ENCODE results near the gene PRKAG2. TPM values are rescaled to one million over a fixed set of nuclear protein-coding genes. Genes with fewer than 3 reads are reported as not detected.

PRKAG2 gene
- polyA plus RNA-seq, 1 of the 3 experiments (the other 2 are of a cell fraction) = 51.6 TPM

DNA sequence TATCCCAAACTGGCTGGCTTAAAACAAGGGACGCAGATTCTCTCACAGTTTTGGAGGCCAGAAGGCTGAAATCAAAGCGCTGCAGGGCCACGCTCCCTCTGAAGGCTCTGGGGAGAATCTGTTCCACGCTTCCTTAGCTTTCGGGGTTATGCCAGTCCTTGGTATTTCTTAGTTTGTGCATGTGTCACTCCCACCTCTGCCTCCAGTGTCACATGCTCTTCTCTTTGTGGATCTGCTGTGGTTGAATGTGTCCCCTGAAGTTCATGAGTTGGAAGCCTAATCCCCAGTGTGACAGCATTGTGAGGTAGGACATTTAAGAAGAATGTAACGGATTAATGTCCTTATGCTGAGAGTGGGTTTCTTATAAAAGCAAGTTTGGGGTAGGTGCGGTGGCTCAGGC, 327.8 kb downstream of the PRKAG2 start:
- H3K79me2 ChIP-seq (ENCODE audit: insufficient read depth) = no peaks in the 10 kb centered on the region
- ChIA-PET CTCF (no interaction called here), POLR2A (no interaction called here)
- H3K4me2 ChIP-seq = no peak overlapping the region
- H4K20me1 ChIP-seq (ENCODE audit: insufficient read depth) = no peaks in the 10 kb centered on the region
- H3K27ac ChIP-seq (ENCODE audit: low read depth in 2 of 2, low read length in 1 of 2) = no peak overlapping the region
- H3K9ac ChIP-seq = no peak overlapping the region
- no peaks in the 10 kb centered on the region for H3K36me3 ChIP-seq (replicated peaks in 1 of 2; ENCODE audit: control insufficient read depth in 1 of 2, insufficient read depth in 2 of 2, low read length in 1 of 2)
- peaks cover 0 to 2% of the 10 kb centered on the region in 2 experiments; a peak in 2 of 4 replicates for H3K4me1 ChIP-seq (ENCODE audit: control insufficient read depth in 1 of 2, insufficient read depth in 2 of 2, low read depth in 1 of 2, low read length in 1 of 2)
- DNase-seq = no peak
- WGBS (ENCODE audit: low lambda C conversion rate) = 94% methylated on average over 7 of the region's 7 CpGs
- H3F3A ChIP-seq (replicated peaks; ENCODE audit: insufficient read depth) = no peaks in the 10 kb centered on the region
- no peaks in the 10 kb centered on the region for H3K9me3 ChIP-seq
- no peak overlapping the region for H2AFZ ChIP-seq (ENCODE audit: low read depth)
- H3K4me3 ChIP-seq (ENCODE audit: low read depth in 2 of 2, low read length in 1 of 2) = no peak overlapping the region
- H3K9me2 ChIP-seq = no peaks in the 10 kb centered on the region
- TF ChIP-seq FOXM1 (IDR thresholded peaks at IDR 0.05; ENCODE audit: low read depth) (no peak), ZBTB33 (IDR thresholded peaks at IDR 0.05; ENCODE audit: borderline replicate concordance, low read depth) (no peak), RCOR1 (IDR thresholded peaks at IDR 0.05; ENCODE audit: low read length) (no peak), GABPA (IDR thresholded peaks at IDR 0.05; ENCODE audit: low read depth) (no peak), IRF3 (IDR thresholded peaks at IDR 0.05; ENCODE audit: low read depth, low read length) (no peak), RAD21 (IDR thresholded peaks at IDR 0.05; ENCODE audit: low read length) (no peak), NFIC (IDR thresholded peaks at IDR 0.05; ENCODE audit: borderline replicate concordance) (no peak), EZH2phosphoT487 (IDR thresholded peaks at IDR 0.05; ENCODE audit: borderline replicate concordance, low read depth) (no peak), USF1 (IDR thresholded peaks at IDR 0.05; ENCODE audit: borderline replicate concordance, low read depth) (no peak), JUND (IDR thresholded peaks at IDR 0.05) (no peak), SIN3A (IDR thresholded peaks at IDR 0.05; ENCODE audit: borderline replicate concordance, low read depth, low read length) (no peak), MEF2A (IDR thresholded peaks at IDR 0.05; ENCODE audit: borderline replicate concordance, low read depth) (no peak), SMC3 (IDR thresholded peaks at IDR 0.05; ENCODE audit: low read depth, low read length) (no peak), RFX5 (IDR thresholded peaks at IDR 0.05; ENCODE audit: low read length) (no peak)
- TF ChIP-seq, protein P1, sequence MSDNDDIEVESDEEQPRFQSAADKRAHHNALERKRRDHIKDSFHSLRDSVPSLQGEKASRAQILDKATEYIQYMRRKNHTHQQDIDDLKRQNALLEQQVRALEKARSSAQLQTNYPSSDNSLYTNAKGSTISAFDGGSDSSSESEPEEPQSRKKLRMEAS (IDR thresholded peaks at IDR 0.05; ENCODE audit: low read depth) = no peak
- H3K27me3 ChIP-seq (ENCODE audit: insufficient read depth) = peaks cover 4% of the 10 kb centered on the region; the same call in 1 of the 2 replicates

- Histone ChIP-seq H3K36me3 (replicated peaks in 1 of 2; ENCODE audit: control insufficient read depth in 1 of 2, insufficient read depth in 2 of 2, low read length in 1 of 2) (no peaks in the 10 kb centered on the region), H3K9me3 (no peaks in the 10 kb centered on the region), H3K4me2 (no peak overlapping the region), H3K9me2 (no peaks in the 10 kb centered on the region), H3K27ac (ENCODE audit: low read depth in 2 of 2, low read length in 1 of 2) (no peak overlapping the region), H3K79me2 (ENCODE audit: insufficient read depth) (no peaks in the 10 kb centered on the region), H3K9ac (no peak overlapping the region), H3F3A (replicated peaks; ENCODE audit: insufficient read depth) (no peaks in the 10 kb centered on the region), H2AFZ (ENCODE audit: low read depth) (no peak overlapping the region), H3K4me1 (ENCODE audit: control insufficient read depth in 1 of 2, insufficient read depth in 2 of 2, low read depth in 1 of 2, low read length in 1 of 2) (peaks cover 0 to 2% of the 10 kb centered on the region in 2 experiments; a peak in 2 of 4 replicates), H3K4me3 (ENCODE audit: low read depth in 2 of 2, low read length in 1 of 2) (no peak overlapping the region), H4K20me1 (ENCODE audit: insufficient read depth) (no peaks in the 10 kb centered on the region), H3K27me3 (ENCODE audit: insufficient read depth) (peaks cover 14% of the 10 kb centered on the region; the same call in 1 of the 2 replicates)
- DNase-seq = no peak
- POLR2A ChIA-PET = no interaction called here
- TF ChIP-seq SIN3A (IDR thresholded peaks at IDR 0.05; ENCODE audit: borderline replicate concordance, low read depth, low read length) (no peak), USF2 (IDR thresholded peaks at IDR 0.05; ENCODE audit: borderline replicate concordance, low read depth, low read length) (no peak), FOXM1 (IDR thresholded peaks at IDR 0.05; ENCODE audit: low read depth) (no peak), EP300 (IDR thresholded peaks at IDR 0.05; ENCODE audit: borderline replicate concordance in 1 of 2, low read depth in 1 of 2, low read length in 1 of 2) (no peak), RAD21 (IDR thresholded peaks at IDR 0.05; ENCODE audit: low read length) (no peak), RXRA (IDR thresholded peaks at IDR 0.05; ENCODE audit: borderline replicate concordance, low read depth) (no peak)
- CTCF ChIA-PET = interaction anchor here (1.3 kb wide), 1 partner anchor 176 kb away, joined by 6 read pairs; no protein-coding TSS in a partner anchor
Measured at GRCh38 chr7:151544183-151544582, 332.7 kb downstream of the PRKAG2 start.
